H1 (cell line): ENCODE results near the gene WDR26. TPM values are rescaled to one million over a fixed set of nuclear protein-coding genes. Genes with fewer than 3 reads are reported as not detected.

Experiments used
- CTCF ChIA-PET: fragments of 300-600 bp; sonication (Branson Sonifier 250); formaldehyde crosslinking; loops from one replicate; lab custom pipeline; 2021; ENCODE audit not compliant: partially characterized antibody; lab: Charles Lee
- POLR2A ChIA-PET: fragments of 300-600 bp; sonication (Branson Sonifier 250); formaldehyde crosslinking; loops from one replicate; lab custom pipeline; 2021; ENCODE audit warnings: inconsistent platforms; ENCODE audit not compliant: partially characterized antibody; lab: Charles Lee
- DNase-seq, 2 experiments: peaks; one replicate each; pipeline versions ENCODE4 v3.0.0 to v3.0.0-alpha.2; 2010 to 2022; ENCODE audit warnings: low spot score in 2 of 2, low read depth in 1 of 2, mixed read lengths in 1 of 2
- FAIRE-seq: peaks from 2 replicates; lab custom pipeline; 2011; peaks lifted over from hg19 to GRCh38; lab: Jason Lieb, UNC
- H2AFZ ChIP-seq: 2 replicates; pipeline ENCODE4 v1.8.1; 2012; ENCODE audit warnings: low read length, inconsistent platforms
- H2AK5ac ChIP-seq: 2 replicates; pipeline ENCODE4 v1.6.1; 2013; ENCODE audit warnings: low read depth, low read length
- H2BK120ac ChIP-seq: replicated peaks from 2 replicates; pipeline ENCODE3; 2013; ENCODE audit warnings: low read depth, low read length, inconsistent platforms
- H2BK12ac ChIP-seq: 2 replicates; pipeline ENCODE4 v1.6.1; 2013; ENCODE audit warnings: low read depth, low read length
- H2BK15ac ChIP-seq: 2 replicates; pipeline ENCODE4 v1.6.1; 2013; ENCODE audit warnings: low read length
- H2BK20ac ChIP-seq: 2 replicates; pipeline ENCODE4 v1.6.1; 2013; ENCODE audit warnings: low read length
- H2BK5ac ChIP-seq: 2 replicates; pipeline ENCODE4 v1.6.1; 2013; ENCODE audit warnings: low read depth, low read length
- H3K14ac ChIP-seq: 2 replicates; pipeline ENCODE4 v1.6.1; 2013; ENCODE audit warnings: inconsistent platforms; ENCODE audit not compliant: insufficient read length
- H3K18ac ChIP-seq: 2 replicates; pipeline ENCODE4 v1.6.1; 2013; ENCODE audit warnings: low read length; ENCODE audit errors: extremely low read depth
- H3K23ac ChIP-seq: 2 replicates; pipeline ENCODE4 v1.6.1; 2013; ENCODE audit warnings: inconsistent platforms; ENCODE audit not compliant: insufficient read length
- H3K23me2 ChIP-seq: 2 replicates; pipeline ENCODE4 v1.6.1; 2013; ENCODE audit warnings: low read depth, low read length
- H3K27ac ChIP-seq: 2 replicates; pipeline ENCODE4 v1.6.1; 2011; ENCODE audit warnings: low read depth, low read length, inconsistent platforms
- H3K27me3 ChIP-seq, 4 experiments: replicated peaks in 1 of 4; 1 replicate in 1 of 4; 2 replicates in 3 of 4; pipeline versions ENCODE4 v1.6.1 to v1.8.1; 2011 to 2013; ENCODE audit warnings: low read length in 3 of 4, mild to moderate bottlenecking in 3 of 4, inconsistent platforms in 2 of 4, mixed read lengths in 2 of 4, moderate library complexity in 1 of 4; ENCODE audit not compliant: control insufficient read depth in 3 of 4, insufficient read depth in 3 of 4; ENCODE audit errors: extremely low read depth in 1 of 4
- H3K36me3 ChIP-seq, 4 experiments: 2 replicates each; pipeline versions ENCODE4 v1.6.1 to v1.8.1; 2011 to 2013; ENCODE audit warnings: mild to moderate bottlenecking in 4 of 4, low read length in 3 of 4, moderate library complexity in 2 of 4, control low read depth in 1 of 4, inconsistent platforms in 1 of 4; ENCODE audit not compliant: insufficient read depth in 4 of 4, control insufficient read depth in 2 of 4
- H3K4ac ChIP-seq: replicated peaks from 2 replicates; pipeline ENCODE3; 2013; ENCODE audit warnings: low read length, low read depth, mixed read lengths, inconsistent platforms; ENCODE audit not compliant: insufficient read length
- H3K4me1 ChIP-seq, 4 experiments: replicated peaks in 1 of 4; 1 replicate in 1 of 4; 2 replicates in 3 of 4; pipeline versions ENCODE4 v1.6.1 to v1.8.1; 2011 to 2013; ENCODE audit warnings: low read length in 3 of 4, inconsistent platforms in 2 of 4, mixed read lengths in 1 of 4; ENCODE audit not compliant: insufficient read depth in 4 of 4, control insufficient read depth in 3 of 4
- H3K4me2 ChIP-seq, 2 experiments: 2 replicates each; pipeline versions ENCODE4 v1.6.1 to v1.8.1; 2011 to 2013; ENCODE audit warnings: low read depth in 2 of 2, low read length in 2 of 2, control low read depth in 1 of 2, inconsistent platforms in 1 of 2, mild to moderate bottlenecking in 1 of 2; ENCODE audit not compliant: insufficient read depth in 1 of 2
- H3K4me3 ChIP-seq, 4 experiments: fragments of 200-600, 300-600 bp in 1 of 4; sonication (generic), shearing (Covaris generic), sonication (Bioruptor Twin) in 1 of 4; 2 replicates each; pipeline versions ENCODE4 v1.5.1 to v1.8.1; 2011 to 2016; ENCODE audit warnings: low read length in 4 of 4, low read depth in 3 of 4, control low read depth in 2 of 4, inconsistent platforms in 2 of 4, mild to moderate bottlenecking in 2 of 4, mixed read lengths in 1 of 4, moderate library complexity in 1 of 4; ENCODE audit not compliant: insufficient read depth in 2 of 4; ENCODE audit errors: extremely low read depth in 1 of 4
- H3K56ac ChIP-seq: replicated peaks from 2 replicates; pipeline ENCODE3; 2013; ENCODE audit warnings: low read depth, mild to moderate bottlenecking, mixed read lengths, low read length, inconsistent platforms; ENCODE audit not compliant: insufficient read length
- H3K79me1 ChIP-seq: 2 replicates; pipeline ENCODE4 v1.6.1; 2013; ENCODE audit warnings: low read depth, low read length, control low read depth
- H3K79me2 ChIP-seq, 2 experiments: 2 replicates each; pipeline versions ENCODE4 v1.6.1 to v1.8.1; 2012 to 2013; ENCODE audit warnings: low read length in 2 of 2, mild to moderate bottlenecking in 2 of 2, inconsistent platforms in 1 of 2; ENCODE audit not compliant: insufficient read depth in 2 of 2, control insufficient read depth in 1 of 2
- H3K9ac ChIP-seq, 4 experiments: replicated peaks in 1 of 4; 1 replicate in 1 of 4; 2 replicates in 3 of 4; pipeline versions ENCODE4 v1.6.1 to v1.8.1; 2011 to 2013; ENCODE audit warnings: low read depth in 3 of 4, low read length in 3 of 4, control low read depth in 2 of 4, mild to moderate bottlenecking in 2 of 4, moderate library complexity in 2 of 4, inconsistent platforms in 1 of 4; ENCODE audit errors: extremely low read depth in 1 of 4
- H3K9me3 ChIP-seq, 2 experiments: 2 replicates each; pipeline versions ENCODE4 v1.6.1 to v1.8.1; 2012 to 2013; ENCODE audit warnings: mild to moderate bottlenecking in 2 of 2, moderate library complexity in 2 of 2, control low read depth in 1 of 2, inconsistent platforms in 1 of 2, low read depth in 1 of 2, low read length in 1 of 2, mixed read lengths in 1 of 2; ENCODE audit not compliant: insufficient read depth in 2 of 2
- H4K20me1 ChIP-seq, 2 experiments: replicated peaks in 1 of 2; 2 replicates each; pipeline versions ENCODE3 to v1.8.1; 2011 to 2013; ENCODE audit warnings: inconsistent platforms in 2 of 2, low read length in 2 of 2, mild to moderate bottlenecking in 1 of 2; ENCODE audit not compliant: insufficient read depth in 2 of 2, control insufficient read depth in 1 of 2
- H4K5ac ChIP-seq: 2 replicates; pipeline ENCODE4 v1.6.1; 2013; ENCODE audit warnings: low read length, low read depth, mixed read lengths, inconsistent platforms; ENCODE audit not compliant: insufficient read length
- H4K8ac ChIP-seq: 2 replicates; pipeline ENCODE4 v1.8.0; 2013; ENCODE audit warnings: mild to moderate bottlenecking, moderate library complexity, low read length, inconsistent platforms; ENCODE audit not compliant: insufficient read depth; ENCODE audit errors: extremely low read depth
- H4K91ac ChIP-seq: replicated peaks from 2 replicates; pipeline ENCODE3; 2013; ENCODE audit warnings: low read length, mixed read lengths, inconsistent platforms; ENCODE audit not compliant: insufficient read length
- ATF2 ChIP-seq: IDR thresholded peaks from 2 replicates; pipeline ENCODE4 v1.6.1; 2012; ENCODE audit warnings: low read length, inconsistent platforms
- GABPA ChIP-seq: IDR thresholded peaks from 2 replicates; pipeline ENCODE4 v1.6.1; 2011; ENCODE audit warnings: mild to moderate bottlenecking, low read length, moderate library complexity, borderline replicate concordance; ENCODE audit not compliant: insufficient read depth
- NANOG ChIP-seq: IDR thresholded peaks from 2 replicates; pipeline ENCODE4 v1.6.1; 2011; ENCODE audit warnings: low read length, low read depth, mild to moderate bottlenecking, inconsistent platforms; ENCODE audit not compliant: insufficient read depth, poor library complexity, severe bottlenecking
- NRF1 ChIP-seq: IDR thresholded peaks from 2 replicates; pipeline ENCODE4 v1.6.1; 2011; ENCODE audit warnings: mild to moderate bottlenecking, low read depth, low read length, improper control_type of control experiment
- POLR2A ChIP-seq, 2 experiments: IDR thresholded peaks; 1 replicate in 1 of 2; 2 replicates in 1 of 2; pipeline ENCODE4 v1.6.1; 2011; ENCODE audit warnings: low read depth in 2 of 2, low read length in 2 of 2, mild to moderate bottlenecking in 2 of 2; ENCODE audit errors: control extremely low read depth in 1 of 2
- POLR2AphosphoS5 ChIP-seq: IDR thresholded peaks from 2 replicates; pipeline ENCODE4 v1.6.1; 2011; ENCODE audit warnings: low read depth, low read length
- RFX5 ChIP-seq: IDR thresholded peaks from 2 replicates; pipeline ENCODE4 v1.6.1; 2011; ENCODE audit warnings: low read depth, low read length, improper control_type of control experiment, borderline replicate concordance
- RNF2 ChIP-seq: fragments of 200-900, 300-1000 bp; sonication (generic); IDR thresholded peaks from 2 replicates; pipeline ENCODE4 v1.7.1; 2016; ENCODE audit warnings: borderline replicate concordance, low read depth, mild to moderate bottlenecking, antibody characterized with exemption, low read length; ENCODE audit not compliant: poor library complexity, severe bottlenecking; ENCODE audit errors: missing control alignments
- RXRA ChIP-seq: IDR thresholded peaks from 2 replicates; pipeline ENCODE4 v1.6.1; 2011; ENCODE audit warnings: low read depth, mild to moderate bottlenecking, low read length, moderate library complexity; ENCODE audit not compliant: insufficient read depth
- SUZ12 ChIP-seq: fragments of 200-600 bp; sonication (generic); IDR thresholded peaks from 2 replicates; pipeline ENCODE4 v1.6.1; 2012; ENCODE audit warnings: mild to moderate bottlenecking, inconsistent platforms, low read length, moderate library complexity, mixed read lengths
- TEAD4 ChIP-seq: IDR thresholded peaks from 2 replicates; pipeline ENCODE4 v1.6.1; 2012; ENCODE audit warnings: low read depth, low read length, inconsistent platforms, mixed read lengths
- YY1 ChIP-seq: IDR thresholded peaks from 2 replicates; pipeline ENCODE4 v1.6.1; 2011; ENCODE audit warnings: low read depth, mild to moderate bottlenecking, low read length
- WGBS, 2 experiments: shearing (Covaris generic) in 1 of 2; methylation state at CpG; one replicate each; pipeline versions ENCODE4 v1.1.6 to v1.1.7; 2013 to 2015; ENCODE audit warnings: low lambda C conversion rate in 2 of 2, mixed read lengths in 2 of 2, inconsistent platforms in 1 of 2, low coverage in 1 of 2, missing lambda C conversion rate in 1 of 2; ENCODE audit not compliant: insufficient replicate concordance in 2 of 2, insufficient coverage in 1 of 2, insufficient read length in 1 of 2; ENCODE audit errors: extremely low coverage in 1 of 2, missing lambda C conversion rate in 1 of 2; 5-methylcytosine and 5-hydroxymethylcytosine counted together
- polyA plus RNA-seq, 7 experiments: library from polyadenylated mRNA; depleted of rRNA in 3 of 7; stranded (reverse) in 5 of 7; unstranded in 2 of 7; fragments of >200 nt in 5 of 7; fragments of 200-250 nt in 2 of 7; gene quantifications; 1 replicate in 5 of 7; 2 replicates in 1 of 7; 4 replicates in 1 of 7; pipeline versions ENCODE4 v1.2.1 to v1.2.3, GENCODE V29; 2011 to 2013; ENCODE audit warnings: missing spikeins in 2 of 7, mixed read lengths in 2 of 7
- total RNA-seq: library from RNA; stranded (reverse); fragmentation: NEBNext Ultra II Directional; extraction: Animal tissue kit (Norgen Biotek cat#: 25700); gene quantifications from 2 replicates; pipeline ENCODE4 v1.2.1, GENCODE V29; 2021

WDR26 gene
- total and polyA plus RNA-seq, 2 of the 8 experiments (the other 6 are each of a cell fraction or from before 2014, with no cell fraction given), result 18.0 to 72.5 TPM

- no peak overlapping the region for H3K4me2 ChIP-seq
- H3K56ac ChIP-seq, result no peak overlapping the region
- no peak overlapping the region for H3K9ac ChIP-seq
- no peak overlapping the region for H3K4me3 ChIP-seq
- ChIA-PET CTCF (interaction anchor here (0.6 kb wide), 1 partner anchor 318 kb away, joined by 3 read pairs; no protein-coding TSS in a partner anchor), POLR2A (interaction anchor here (0.9 kb wide), 1 partner anchor 9 kb away, joined by 4 read pairs; no protein-coding TSS in a partner anchor)
- H2AK5ac ChIP-seq, result no peak overlapping the region
- H3K79me2 ChIP-seq, result peaks cover 0 to 21% of the 10 kb centered on the region in 2 experiments; a peak in 3 of 4 replicates
- H4K20me1 ChIP-seq, result peaks cover 0 to 3% of the 10 kb centered on the region in 2 experiments
- H2BK15ac ChIP-seq, result no peak overlapping the region
- H3K23ac ChIP-seq, result no peak overlapping the region
- no peak overlapping the region for H4K8ac ChIP-seq
- no peaks in the 10 kb centered on the region for H3K23me2 ChIP-seq
- H3K4ac ChIP-seq, result no peak overlapping the region
- no peak overlapping the region for H3K18ac ChIP-seq
- H2AFZ ChIP-seq, result no peak overlapping the region
- H2BK5ac ChIP-seq, result no peak overlapping the region
- H3K9me3 ChIP-seq, result no peaks in the 10 kb centered on the region
- peaks cover 2% of the 10 kb centered on the region for H3K79me1 ChIP-seq
- H3K14ac ChIP-seq, result no peak overlapping the region
- H2BK120ac ChIP-seq, result no peak overlapping the region
- peaks cover 6 to 85% (median 34%) of the 10 kb centered on the region in 4 experiments for H3K36me3 ChIP-seq
- H3K27me3 ChIP-seq, result no peaks in the 10 kb centered on the region
- FAIRE-seq, result no peak
- WGBS, 2 experiments, result 82% methylated on average over 5 of the region's 5 CpGs; no CpG with 5 or more reads in 1 of the 2 experiments
- H2BK12ac ChIP-seq, result no peak overlapping the region
- no peak overlapping the region for H3K27ac ChIP-seq
- H4K5ac ChIP-seq, result no peak overlapping the region
- no peak overlapping the region for H4K91ac ChIP-seq
- DNase-seq, result no peak
- no peaks in the 10 kb centered on the region for H3K4me1 ChIP-seq
- H2BK20ac ChIP-seq, result no peak overlapping the region
- TF ChIP-seq TEAD4 (no peak), NANOG (no peak), SUZ12 (no peak), RNF2 (no peak), RXRA (no peak), YY1 (no peak), ATF2 (no peak), RFX5 (no peak), POLR2AphosphoS5 (no peak), GABPA (no peak), POLR2A (IDR thresholded peaks at IDR 0.05; ENCODE audit: control extremely low read depth in 1 of 2, low read depth in 2 of 2, low read length in 2 of 2) (no peak), NRF1 (no peak)
Observed at GRCh38 chr1:224368409-224368808, 66.2 kb downstream of the WDR26 start.
